Measurements from ENCODE around the gene MOB3B.

The MOB3B gene

GRCh38 chr9:27413511-27414219 lies 115.9 kb downstream of the MOB3B start:
- DNase-seq, result no peak

GRCh38 chr9:27412963-27413362 lies 116.7 kb downstream of the MOB3B start:
- no peak for DNase-seq

- no peak for DNase-seq
Observed at GRCh38 chr9:27412081-27412480, 117.5 kb downstream of the MOB3B start.

- DNase-seq, result no peak
Observed at GRCh38 chr9:27408482-27408881, 121.1 kb downstream of the MOB3B start.

- no peak for DNase-seq
Observed at GRCh38 chr9:27408001-27408400, 121.6 kb downstream of the MOB3B start.

GRCh38 chr9:27407491-27407890 lies 122.1 kb downstream of the MOB3B start:
- DNase-seq, result no peak

- no peak for DNase-seq
Observed at GRCh38 chr9:27404661-27405060, 125.0 kb downstream of the MOB3B start.

- no peak for DNase-seq
Observed at GRCh38 chr9:27402626-27403025, 127.0 kb downstream of the MOB3B start.

GRCh38 chr9:27400334-27400880 lies 129.2 kb downstream of the MOB3B start:
- DNase-seq, result no peak

GRCh38 chr9:27398982-27399653 lies 130.5 kb downstream of the MOB3B start:
- DNase-seq, result no peak

GRCh38 chr9:27396495-27396894 lies 133.1 kb downstream of the MOB3B start:
- DNase-seq, result no peak

GRCh38 chr9:27395484-27395921 lies 134.1 kb downstream of the MOB3B start:
- no peak for DNase-seq

GRCh38 chr9:27394826-27395201 lies 134.8 kb downstream of the MOB3B start:
- no peak for DNase-seq

- DNase-seq, result no peak
Observed at GRCh38 chr9:27394154-27394825, 135.3 kb downstream of the MOB3B start.

- no peak for DNase-seq
Observed at GRCh38 chr9:27393054-27393846, 136.4 kb downstream of the MOB3B start.

- no peak for DNase-seq
Observed at GRCh38 chr9:27392451-27392850, 137.2 kb downstream of the MOB3B start.

GRCh38 chr9:27391040-27391895 lies 138.3 kb downstream of the MOB3B start:
- no peak for DNase-seq

- no peak for DNase-seq
Observed at GRCh38 chr9:27388150-27388549, 141.5 kb downstream of the MOB3B start.

- no peak for DNase-seq
Observed at GRCh38 chr9:27387722-27388121, 141.9 kb downstream of the MOB3B start.

GRCh38 chr9:27386571-27387091 lies 143.0 kb downstream of the MOB3B start:
- no peak for DNase-seq

- DNase-seq, result no peak
Observed at GRCh38 chr9:27385606-27386322, 143.8 kb downstream of the MOB3B start.
